HepG2 (cell line): ENCODE data around the gene NPS. TPM values are rescaled to one million over a fixed set of nuclear protein-coding genes. Genes with fewer than 3 reads are reported as not detected.

ENCODE experiments used
- ATAC-seq: fragments of 200-7000 bp; cut with Tn5 transposase; 3 replicates; pipeline ENCODE4 v1.9.1; 2020; ENCODE audit warnings: mild to moderate bottlenecking, moderate library complexity
- BruUV-seq: library from RNA; stranded (reverse); fragments of 400-500 nt; replicated peaks from 2 replicates; lab custom pipeline; 2021; lab: Mats Ljungman, UMichigan
- CTCF ChIA-PET: fragments of 300-600 bp; formaldehyde crosslinking; extraction: SDS; loops from one replicate; lab custom pipeline; 2021; ENCODE audit warnings: low total read pairs, inconsistent platforms, low intra/inter-chr PET ratio; lab: Yijun Ruan, JAX
- POLR2A ChIA-PET: fragments of 350-600 bp; sonication (Branson Sonifier 250); formaldehyde crosslinking; loops from one replicate; lab custom pipeline; 2020; ENCODE audit warnings: antibody characterized with exemption, inconsistent platforms; lab: Yijun Ruan, JAX
- DNase-seq: peaks from one replicate; pipeline ENCODE4 v3.0.0-alpha.2; 2015; ENCODE audit warnings: low spot score
- FAIRE-seq: peaks from 3 replicates; lab custom pipeline; 2011; peaks lifted over from hg19 to GRCh38; lab: Jason Lieb, UNC
- H2AFZ ChIP-seq: one replicate; pipeline ENCODE4 v1.6.1; 2011; ENCODE audit warnings: low read length, inconsistent platforms
- H3K27ac ChIP-seq: fragments of 300-600 bp; 3 replicates; pipeline ENCODE4 v1.8.0; 2011; ENCODE audit warnings: mixed run types, mild to moderate bottlenecking, mixed read lengths, low read length, inconsistent platforms; ENCODE audit not compliant: insufficient read depth; ENCODE audit errors: extremely low read length
- H3K27me3 ChIP-seq, 2 experiments: fragments of 200-600 bp in 1 of 2; 2 replicates in 1 of 2; 3 replicates in 1 of 2; pipeline versions ENCODE4 v1.6.0 to v1.8.0; 2011; ENCODE audit warnings: low read length in 2 of 2, mild to moderate bottlenecking in 2 of 2, moderate library complexity in 2 of 2, inconsistent platforms in 1 of 2; ENCODE audit not compliant: insufficient read depth in 2 of 2, control insufficient read depth in 1 of 2
- H3K36me3 ChIP-seq, 2 experiments: fragments of 200-600 bp in 1 of 2; replicated peaks in 1 of 2; 2 replicates in 1 of 2; 3 replicates in 1 of 2; pipeline versions ENCODE4 v1.5.1 to v1.8.0; 2011; ENCODE audit warnings: low read length in 2 of 2, inconsistent platforms in 1 of 2; ENCODE audit not compliant: insufficient read depth in 2 of 2, control insufficient read depth in 1 of 2
- H3K4me1 ChIP-seq: 2 replicates; pipeline ENCODE4 v1.5.1; 2012; ENCODE audit warnings: low read length, inconsistent platforms; ENCODE audit not compliant: insufficient read depth
- H3K4me2 ChIP-seq: 2 replicates; pipeline ENCODE4 v1.6.0; 2011; ENCODE audit warnings: low read depth, low read length, inconsistent platforms
- H3K4me3 ChIP-seq, 3 experiments: fragments of 200-600 bp in 1 of 3; sonication (generic), shearing (Covaris generic) in 1 of 3; replicated peaks in 1 of 3; 2 replicates each; pipeline ENCODE4 v1.5.1; 2011 to 2016; ENCODE audit warnings: low read length in 3 of 3, inconsistent platforms in 2 of 3, low read depth in 2 of 3, mild to moderate bottlenecking in 2 of 3, control low read depth in 1 of 3, mixed read lengths in 1 of 3; ENCODE audit not compliant: insufficient read depth in 1 of 3
- H3K79me2 ChIP-seq: one replicate; pipeline ENCODE4 v1.6.1; 2011; ENCODE audit warnings: low read length, inconsistent platforms; ENCODE audit not compliant: insufficient read depth
- H3K9ac ChIP-seq: 2 replicates; pipeline ENCODE4 v1.6.0; 2011; ENCODE audit warnings: mild to moderate bottlenecking, low read depth, low read length, inconsistent platforms; ENCODE audit not compliant: insufficient read depth
- H3K9me3 ChIP-seq: 2 replicates; pipeline ENCODE4 v1.5.1; 2012; ENCODE audit warnings: mild to moderate bottlenecking, low read length
- H4K20me1 ChIP-seq: 2 replicates; pipeline ENCODE4 v1.6.0; 2011; ENCODE audit warnings: inconsistent platforms, mild to moderate bottlenecking, low read length, moderate library complexity; ENCODE audit not compliant: insufficient read depth
- NAIF1 ChIP-seq: sonication (generic); formaldehyde crosslinking; IDR thresholded peaks from 2 replicates; pipeline ENCODE4 v1.5.0; 2020; ENCODE audit warnings: mild to moderate bottlenecking, missing genetic modification reagents, borderline replicate concordance
- NCOA1 ChIP-seq: sonication (generic); formaldehyde crosslinking; IDR thresholded peaks from 2 replicates; pipeline ENCODE4 v1.9.0; 2021; ENCODE audit warnings: missing genetic modification reagents
- PAWR ChIP-seq: sonication (generic); formaldehyde crosslinking; IDR thresholded peaks from 2 replicates; pipeline ENCODE4 v1.4.0; 2020; ENCODE audit warnings: missing genetic modification reagents, mild to moderate bottlenecking, borderline replicate concordance
- POLR2A ChIP-seq, 2 experiments: IDR thresholded peaks; 2 replicates each; pipeline ENCODE4 v1.6.1; 2011; ENCODE audit warnings: low read depth in 2 of 2, low read length in 2 of 2, mild to moderate bottlenecking in 1 of 2, moderate library complexity in 1 of 2; ENCODE audit not compliant: insufficient read depth in 1 of 2
- ZBTB1 ChIP-seq: sonication (generic); formaldehyde crosslinking; IDR thresholded peaks from 2 replicates; pipeline ENCODE4 v1.4.0; 2020; ENCODE audit warnings: missing genetic modification reagents, borderline replicate concordance
- ZFP82 ChIP-seq: sonication (generic); formaldehyde crosslinking; IDR thresholded peaks from 2 replicates; pipeline ENCODE4 v1.5.1; 2020; ENCODE audit warnings: mild to moderate bottlenecking, missing genetic modification reagents, borderline replicate concordance
- ZNF33A ChIP-seq: sonication (generic); formaldehyde crosslinking; IDR thresholded peaks from 2 replicates; pipeline ENCODE4 v1.5.1; 2020; ENCODE audit warnings: missing genetic modification reagents, mild to moderate bottlenecking, moderate library complexity, borderline replicate concordance
- ZNF468 ChIP-seq: sonication (generic); formaldehyde crosslinking; IDR thresholded peaks from 2 replicates; pipeline ENCODE4 v1.8.0; 2022; ENCODE audit warnings: mild to moderate bottlenecking, moderate library complexity, missing genetic modification reagents
- ZNF563 ChIP-seq: sonication (generic); formaldehyde crosslinking; IDR thresholded peaks from 2 replicates; pipeline ENCODE4 v1.8.0; 2022; ENCODE audit warnings: mild to moderate bottlenecking, moderate library complexity, missing genetic modification reagents
- ZNF574 ChIP-seq: sonication (generic); formaldehyde crosslinking; IDR thresholded peaks from 2 replicates; pipeline ENCODE4 v1.4.0; 2020; ENCODE audit warnings: missing genetic modification reagents
- WGBS: methylation state at CpG from one replicate; pipeline ENCODE4 v1.1.6; 2017; ENCODE audit warnings: low lambda C conversion rate; 5-methylcytosine and 5-hydroxymethylcytosine counted together
- in situ Hi-C: cut with HindIII; loops from 2 replicates; pipeline ENCODE4 v1.10.0; 2017; ENCODE audit warnings: low pct_unique_long_range_greater_than_20kb; ENCODE audit not compliant: extremely low pct_ligation_motif_present
- intact Hi-C: fragments of 100-400 bp; cut with micrococcal nuclease; formaldehyde crosslinking; loops from one replicate; pipeline ENCODE4 v1.10.0; 2022; ENCODE audit not compliant: unreplicated experiment
- polyA plus RNA-seq, 8 experiments: library from polyadenylated mRNA; depleted of rRNA in 3 of 8; stranded (reverse) in 7 of 8; unstranded in 1 of 8; fragments of >200 nt; fragmentation: Illumina TruSeq in 4 of 8; extraction: Trizol in 4 of 8; gene quantifications; 2 replicates each; pipeline versions ENCODE4 v1.2.1 to v1.2.3, GENCODE V29; 2011 to 2016; ENCODE audit warnings: low read depth in 4 of 8, missing spikeins in 1 of 8, mixed read lengths in 1 of 8; ENCODE audit not compliant: insufficient read depth in 1 of 8
- total RNA-seq, 5 experiments: library from RNA; depleted of rRNA; stranded (reverse); fragments of >200 nt; fragmentation: Illumina TruSeq; extraction: Trizol; gene quantifications; 2 replicates each; pipeline ENCODE4 v1.2.3, GENCODE V29; 2016; ENCODE audit warnings: low read depth in 1 of 5
- TF ChIP-seq, protein P1 (sequence below): sonication (generic); formaldehyde crosslinking; IDR thresholded peaks from 2 replicates; pipeline ENCODE4 v1.5.1; 2020; ENCODE audit warnings: mild to moderate bottlenecking, moderate library complexity, missing genetic modification reagents
- TF ChIP-seq, protein P2 (sequence below): sonication (generic); formaldehyde crosslinking; IDR thresholded peaks from 2 replicates; pipeline ENCODE4 v1.4.0; 2020; ENCODE audit warnings: missing genetic modification reagents
- TF ChIP-seq, protein P3 (sequence below): sonication (generic); formaldehyde crosslinking; IDR thresholded peaks from 2 replicates; pipeline ENCODE4 v1.4.0; 2020; ENCODE audit warnings: mild to moderate bottlenecking, missing genetic modification reagents

The NPS gene
- total and polyA plus RNA-seq, 2 of the 13 experiments (the other 11 are each of a cell fraction or from before 2014, with no cell fraction given): not detected

DNA sequence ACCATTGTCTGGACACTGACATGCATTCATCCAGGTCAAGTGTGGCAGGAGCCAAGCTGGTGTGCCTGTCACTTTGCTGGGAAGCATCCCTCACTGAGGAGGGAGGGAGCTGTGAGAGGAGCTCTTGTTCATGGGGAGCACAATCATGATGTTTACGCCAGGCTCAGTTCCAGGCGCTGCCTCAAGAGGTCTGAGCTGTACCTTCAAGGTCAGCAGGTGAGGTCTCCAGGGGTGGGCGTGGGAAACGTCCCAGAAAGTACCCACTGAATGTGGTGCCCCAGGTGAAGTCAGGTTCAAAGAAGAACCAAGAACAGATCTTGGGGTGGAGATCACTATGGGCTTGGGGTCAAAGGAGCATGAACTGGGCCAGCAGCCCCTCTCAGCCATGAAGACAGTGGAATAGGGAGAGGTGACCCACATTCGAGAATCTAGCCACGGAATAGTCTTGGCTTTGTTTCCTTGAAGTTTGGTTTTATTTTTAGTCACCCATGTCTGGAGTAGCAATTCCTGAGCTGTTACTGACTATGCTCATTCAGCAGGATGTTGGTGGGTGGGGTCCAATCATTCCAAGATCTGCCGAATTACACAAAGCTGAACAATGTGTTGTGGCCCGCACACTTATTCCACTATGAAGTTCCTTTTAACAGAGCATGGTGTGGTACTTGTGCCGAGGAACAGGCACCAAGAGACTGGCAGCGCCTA, 29.3 kb downstream of the NPS start:
- CTCF ChIA-PET: no interaction called here
- no peak overlapping the region for H3K4me2 ChIP-seq
- H3K4me3 ChIP-seq: no peak overlapping the region
- H3K27me3 ChIP-seq: peaks cover 0 to 8% of the 10 kb centered on the region in 2 experiments; a peak in 1 of 5 replicates
- TF ChIP-seq ZNF468 (CRISPR knock-in tag) (no peak), ZNF574 (CRISPR knock-in tag) (no peak), NAIF1 (CRISPR knock-in tag) (no peak), ZFP82 (CRISPR knock-in tag) (no peak), ZBTB1 (no peak), ZNF563 (CRISPR knock-in tag) (no peak), POLR2A (IDR thresholded peaks at IDR 0.05; ENCODE audit: insufficient read depth in 1 of 2, low read depth in 2 of 2, low read length in 2 of 2) (no peak), ZNF33A (CRISPR knock-in tag) (no peak), NCOA1 (no peak), PAWR (no peak)
- TF ChIP-seq, protein P1, sequence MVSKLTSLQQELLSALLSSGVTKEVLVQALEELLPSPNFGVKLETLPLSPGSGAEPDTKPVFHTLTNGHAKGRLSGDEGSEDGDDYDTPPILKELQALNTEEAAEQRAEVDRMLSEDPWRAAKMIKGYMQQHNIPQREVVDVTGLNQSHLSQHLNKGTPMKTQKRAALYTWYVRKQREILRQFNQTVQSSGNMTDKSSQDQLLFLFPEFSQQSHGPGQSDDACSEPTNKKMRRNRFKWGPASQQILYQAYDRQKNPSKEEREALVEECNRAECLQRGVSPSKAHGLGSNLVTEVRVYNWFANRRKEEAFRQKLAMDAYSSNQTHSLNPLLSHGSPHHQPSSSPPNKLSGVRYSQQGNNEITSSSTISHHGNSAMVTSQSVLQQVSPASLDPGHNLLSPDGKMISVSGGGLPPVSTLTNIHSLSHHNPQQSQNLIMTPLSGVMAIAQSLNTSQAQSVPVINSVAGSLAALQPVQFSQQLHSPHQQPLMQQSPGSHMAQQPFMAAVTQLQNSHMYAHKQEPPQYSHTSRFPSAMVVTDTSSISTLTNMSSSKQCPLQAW (CRISPR knock-in tag): no peak
- TF ChIP-seq, protein P2, sequence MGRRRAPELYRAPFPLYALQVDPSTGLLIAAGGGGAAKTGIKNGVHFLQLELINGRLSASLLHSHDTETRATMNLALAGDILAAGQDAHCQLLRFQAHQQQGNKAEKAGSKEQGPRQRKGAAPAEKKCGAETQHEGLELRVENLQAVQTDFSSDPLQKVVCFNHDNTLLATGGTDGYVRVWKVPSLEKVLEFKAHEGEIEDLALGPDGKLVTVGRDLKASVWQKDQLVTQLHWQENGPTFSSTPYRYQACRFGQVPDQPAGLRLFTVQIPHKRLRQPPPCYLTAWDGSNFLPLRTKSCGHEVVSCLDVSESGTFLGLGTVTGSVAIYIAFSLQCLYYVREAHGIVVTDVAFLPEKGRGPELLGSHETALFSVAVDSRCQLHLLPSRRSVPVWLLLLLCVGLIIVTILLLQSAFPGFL (CRISPR knock-in tag): no peak
- TF ChIP-seq, protein P3, sequence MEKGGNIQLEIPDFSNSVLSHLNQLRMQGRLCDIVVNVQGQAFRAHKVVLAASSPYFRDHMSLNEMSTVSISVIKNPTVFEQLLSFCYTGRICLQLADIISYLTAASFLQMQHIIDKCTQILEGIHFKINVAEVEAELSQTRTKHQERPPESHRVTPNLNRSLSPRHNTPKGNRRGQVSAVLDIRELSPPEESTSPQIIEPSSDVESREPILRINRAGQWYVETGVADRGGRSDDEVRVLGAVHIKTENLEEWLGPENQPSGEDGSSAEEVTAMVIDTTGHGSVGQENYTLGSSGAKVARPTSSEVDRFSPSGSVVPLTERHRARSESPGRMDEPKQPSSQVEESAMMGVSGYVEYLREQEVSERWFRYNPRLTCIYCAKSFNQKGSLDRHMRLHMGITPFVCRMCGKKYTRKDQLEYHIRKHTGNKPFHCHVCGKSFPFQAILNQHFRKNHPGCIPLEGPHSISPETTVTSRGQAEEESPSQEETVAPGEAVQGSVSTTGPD (CRISPR knock-in tag): no peak
- H2AFZ ChIP-seq: no peak overlapping the region
- no peak overlapping the region for H3K27ac ChIP-seq
- intact Hi-C loops: loop anchor here (5.0 kb wide), 1 partner anchor 336 kb away; no protein-coding TSS in a partner anchor
- no peaks in the 10 kb centered on the region for H3K36me3 ChIP-seq
- 0% methylated on average over 10 of the region's 10 CpGs for WGBS
- DNase-seq: no peak
- in situ Hi-C loops: no loop called here
- H4K20me1 ChIP-seq: no peaks in the 10 kb centered on the region
- no peak overlapping the region for H3K9ac ChIP-seq
- no peaks in the 10 kb centered on the region for H3K4me1 ChIP-seq
- no TSS peak for BruUV-seq
- FAIRE-seq: no peak
- no peak for ATAC-seq
- H3K79me2 ChIP-seq: no peaks in the 10 kb centered on the region
- H3K9me3 ChIP-seq: no peaks in the 10 kb centered on the region
- POLR2A ChIA-PET: no interaction called here
